H1 (cell line): ENCODE results near the gene LIPT2. TPM values are rescaled to one million over a fixed set of nuclear protein-coding genes. Genes with fewer than 3 reads are reported as not detected.

Experiments
- CTCF ChIA-PET: fragments of 300-600 bp; sonication (Branson Sonifier 250); formaldehyde crosslinking; loops from one replicate; lab custom pipeline; 2021; ENCODE audit not compliant: partially characterized antibody; lab: Charles Lee
- POLR2A ChIA-PET: fragments of 300-600 bp; sonication (Branson Sonifier 250); formaldehyde crosslinking; loops from one replicate; lab custom pipeline; 2021; ENCODE audit warnings: inconsistent platforms; ENCODE audit not compliant: partially characterized antibody; lab: Charles Lee
- DNase-seq, 2 experiments: peaks; one replicate each; pipeline versions ENCODE4 v3.0.0 to v3.0.0-alpha.2; 2010 to 2022; ENCODE audit warnings: low spot score in 2 of 2, low read depth in 1 of 2, mixed read lengths in 1 of 2
- FAIRE-seq: peaks from 2 replicates; lab custom pipeline; 2011; peaks lifted over from hg19 to GRCh38; lab: Jason Lieb, UNC
- H2AFZ ChIP-seq: 2 replicates; pipeline ENCODE4 v1.8.1; 2012; ENCODE audit warnings: low read length, inconsistent platforms
- H2AK5ac ChIP-seq: 2 replicates; pipeline ENCODE4 v1.6.1; 2013; ENCODE audit warnings: low read depth, low read length
- H2BK120ac ChIP-seq: replicated peaks from 2 replicates; pipeline ENCODE3; 2013; ENCODE audit warnings: low read depth, low read length, inconsistent platforms
- H2BK12ac ChIP-seq: 2 replicates; pipeline ENCODE4 v1.6.1; 2013; ENCODE audit warnings: low read depth, low read length
- H2BK15ac ChIP-seq: 2 replicates; pipeline ENCODE4 v1.6.1; 2013; ENCODE audit warnings: low read length
- H2BK20ac ChIP-seq: 2 replicates; pipeline ENCODE4 v1.6.1; 2013; ENCODE audit warnings: low read length
- H2BK5ac ChIP-seq: 2 replicates; pipeline ENCODE4 v1.6.1; 2013; ENCODE audit warnings: low read depth, low read length
- H3K14ac ChIP-seq: 2 replicates; pipeline ENCODE4 v1.6.1; 2013; ENCODE audit warnings: inconsistent platforms; ENCODE audit not compliant: insufficient read length
- H3K18ac ChIP-seq: 2 replicates; pipeline ENCODE4 v1.6.1; 2013; ENCODE audit warnings: low read length; ENCODE audit errors: extremely low read depth
- H3K23ac ChIP-seq: 2 replicates; pipeline ENCODE4 v1.6.1; 2013; ENCODE audit warnings: inconsistent platforms; ENCODE audit not compliant: insufficient read length
- H3K23me2 ChIP-seq: 2 replicates; pipeline ENCODE4 v1.6.1; 2013; ENCODE audit warnings: low read depth, low read length
- H3K27ac ChIP-seq: 2 replicates; pipeline ENCODE4 v1.6.1; 2011; ENCODE audit warnings: low read depth, low read length, inconsistent platforms
- H3K27me3 ChIP-seq, 4 experiments: replicated peaks in 1 of 4; 1 replicate in 1 of 4; 2 replicates in 3 of 4; pipeline versions ENCODE4 v1.6.1 to v1.8.1; 2011 to 2013; ENCODE audit warnings: low read length in 3 of 4, mild to moderate bottlenecking in 3 of 4, inconsistent platforms in 2 of 4, mixed read lengths in 2 of 4, moderate library complexity in 1 of 4; ENCODE audit not compliant: control insufficient read depth in 3 of 4, insufficient read depth in 3 of 4; ENCODE audit errors: extremely low read depth in 1 of 4
- H3K36me3 ChIP-seq, 4 experiments: 2 replicates each; pipeline versions ENCODE4 v1.6.1 to v1.8.1; 2011 to 2013; ENCODE audit warnings: mild to moderate bottlenecking in 4 of 4, low read length in 3 of 4, moderate library complexity in 2 of 4, control low read depth in 1 of 4, inconsistent platforms in 1 of 4; ENCODE audit not compliant: insufficient read depth in 4 of 4, control insufficient read depth in 2 of 4
- H3K4ac ChIP-seq: replicated peaks from 2 replicates; pipeline ENCODE3; 2013; ENCODE audit warnings: low read length, low read depth, mixed read lengths, inconsistent platforms; ENCODE audit not compliant: insufficient read length
- H3K4me1 ChIP-seq, 4 experiments: replicated peaks in 1 of 4; 1 replicate in 1 of 4; 2 replicates in 3 of 4; pipeline versions ENCODE4 v1.6.1 to v1.8.1; 2011 to 2013; ENCODE audit warnings: low read length in 3 of 4, inconsistent platforms in 2 of 4, mixed read lengths in 1 of 4; ENCODE audit not compliant: insufficient read depth in 4 of 4, control insufficient read depth in 3 of 4
- H3K4me2 ChIP-seq, 2 experiments: 2 replicates each; pipeline versions ENCODE4 v1.6.1 to v1.8.1; 2011 to 2013; ENCODE audit warnings: low read depth in 2 of 2, low read length in 2 of 2, control low read depth in 1 of 2, inconsistent platforms in 1 of 2, mild to moderate bottlenecking in 1 of 2; ENCODE audit not compliant: insufficient read depth in 1 of 2
- H3K4me3 ChIP-seq, 4 experiments: fragments of 200-600, 300-600 bp in 1 of 4; sonication (generic), shearing (Covaris generic), sonication (Bioruptor Twin) in 1 of 4; 2 replicates each; pipeline versions ENCODE4 v1.5.1 to v1.8.1; 2011 to 2016; ENCODE audit warnings: low read length in 4 of 4, low read depth in 3 of 4, control low read depth in 2 of 4, inconsistent platforms in 2 of 4, mild to moderate bottlenecking in 2 of 4, mixed read lengths in 1 of 4, moderate library complexity in 1 of 4; ENCODE audit not compliant: insufficient read depth in 2 of 4; ENCODE audit errors: extremely low read depth in 1 of 4
- H3K56ac ChIP-seq: replicated peaks from 2 replicates; pipeline ENCODE3; 2013; ENCODE audit warnings: low read depth, mild to moderate bottlenecking, mixed read lengths, low read length, inconsistent platforms; ENCODE audit not compliant: insufficient read length
- H3K79me1 ChIP-seq: 2 replicates; pipeline ENCODE4 v1.6.1; 2013; ENCODE audit warnings: low read depth, low read length, control low read depth
- H3K79me2 ChIP-seq, 2 experiments: 2 replicates each; pipeline versions ENCODE4 v1.6.1 to v1.8.1; 2012 to 2013; ENCODE audit warnings: low read length in 2 of 2, mild to moderate bottlenecking in 2 of 2, inconsistent platforms in 1 of 2; ENCODE audit not compliant: insufficient read depth in 2 of 2, control insufficient read depth in 1 of 2
- H3K9ac ChIP-seq, 4 experiments: replicated peaks in 1 of 4; 1 replicate in 1 of 4; 2 replicates in 3 of 4; pipeline versions ENCODE4 v1.6.1 to v1.8.1; 2011 to 2013; ENCODE audit warnings: low read depth in 3 of 4, low read length in 3 of 4, control low read depth in 2 of 4, mild to moderate bottlenecking in 2 of 4, moderate library complexity in 2 of 4, inconsistent platforms in 1 of 4; ENCODE audit errors: extremely low read depth in 1 of 4
- H3K9me3 ChIP-seq, 2 experiments: 2 replicates each; pipeline versions ENCODE4 v1.6.1 to v1.8.1; 2012 to 2013; ENCODE audit warnings: mild to moderate bottlenecking in 2 of 2, moderate library complexity in 2 of 2, control low read depth in 1 of 2, inconsistent platforms in 1 of 2, low read depth in 1 of 2, low read length in 1 of 2, mixed read lengths in 1 of 2; ENCODE audit not compliant: insufficient read depth in 2 of 2
- H4K20me1 ChIP-seq, 2 experiments: replicated peaks in 1 of 2; 2 replicates each; pipeline versions ENCODE3 to v1.8.1; 2011 to 2013; ENCODE audit warnings: inconsistent platforms in 2 of 2, low read length in 2 of 2, mild to moderate bottlenecking in 1 of 2; ENCODE audit not compliant: insufficient read depth in 2 of 2, control insufficient read depth in 1 of 2
- H4K5ac ChIP-seq: 2 replicates; pipeline ENCODE4 v1.6.1; 2013; ENCODE audit warnings: low read length, low read depth, mixed read lengths, inconsistent platforms; ENCODE audit not compliant: insufficient read length
- H4K8ac ChIP-seq: 2 replicates; pipeline ENCODE4 v1.8.0; 2013; ENCODE audit warnings: mild to moderate bottlenecking, moderate library complexity, low read length, inconsistent platforms; ENCODE audit not compliant: insufficient read depth; ENCODE audit errors: extremely low read depth
- H4K91ac ChIP-seq: replicated peaks from 2 replicates; pipeline ENCODE3; 2013; ENCODE audit warnings: low read length, mixed read lengths, inconsistent platforms; ENCODE audit not compliant: insufficient read length
- CBX5 ChIP-seq: fragments of 300-800, 300-1000 bp; sonication (generic); IDR thresholded peaks from 2 replicates; pipeline ENCODE4 v1.7.1; 2016; ENCODE audit warnings: antibody characterized with exemption, low read length, low read depth
- CTCF ChIP-seq, 3 experiments: IDR thresholded peaks; 1 replicate in 2 of 3; 2 replicates in 1 of 3; pipeline versions ENCODE4 v1.5.1 to v1.6.1; 2011; ENCODE audit warnings: low read length in 3 of 3, mild to moderate bottlenecking in 3 of 3, inconsistent platforms in 2 of 3, low read depth in 1 of 3, moderate library complexity in 1 of 3; ENCODE audit not compliant: insufficient read depth in 1 of 3; ENCODE audit errors: control extremely low read depth in 1 of 3
- RAD21 ChIP-seq, 2 experiments: IDR thresholded peaks in 1 of 2; conservative IDR thresholded peaks in 1 of 2; 2 replicates each; pipeline ENCODE4 v1.6.1; 2011; ENCODE audit warnings: low read depth in 2 of 2, low read length in 2 of 2, improper control_type of control experiment in 1 of 2, inconsistent platforms in 1 of 2, mild to moderate bottlenecking in 1 of 2, moderate library complexity in 1 of 2
- WGBS, 2 experiments: shearing (Covaris generic) in 1 of 2; methylation state at CpG; one replicate each; pipeline versions ENCODE4 v1.1.6 to v1.1.7; 2013 to 2015; ENCODE audit warnings: low lambda C conversion rate in 2 of 2, mixed read lengths in 2 of 2, inconsistent platforms in 1 of 2, low coverage in 1 of 2, missing lambda C conversion rate in 1 of 2; ENCODE audit not compliant: insufficient replicate concordance in 2 of 2, insufficient coverage in 1 of 2, insufficient read length in 1 of 2; ENCODE audit errors: extremely low coverage in 1 of 2, missing lambda C conversion rate in 1 of 2; 5-methylcytosine and 5-hydroxymethylcytosine counted together
- polyA plus RNA-seq, 7 experiments: library from polyadenylated mRNA; depleted of rRNA in 3 of 7; stranded (reverse) in 5 of 7; unstranded in 2 of 7; fragments of >200 nt in 5 of 7; fragments of 200-250 nt in 2 of 7; gene quantifications; 1 replicate in 5 of 7; 2 replicates in 1 of 7; 4 replicates in 1 of 7; pipeline versions ENCODE4 v1.2.1 to v1.2.3, GENCODE V29; 2011 to 2013; ENCODE audit warnings: missing spikeins in 2 of 7, mixed read lengths in 2 of 7
- total RNA-seq: library from RNA; stranded (reverse); fragmentation: NEBNext Ultra II Directional; extraction: Animal tissue kit (Norgen Biotek cat#: 25700); gene quantifications from 2 replicates; pipeline ENCODE4 v1.2.1, GENCODE V29; 2021

LIPT2 gene
- total and polyA plus RNA-seq, 2 of the 8 experiments (the other 6 are each of a cell fraction or from before 2014, with no cell fraction given), result 6.4 to 16.7 TPM

GRCh38 chr11:74443071-74443864, 50.3 kb downstream of the LIPT2 start:
- no peak overlapping the region for H3K18ac ChIP-seq
- ChIA-PET CTCF (interaction anchor here (0.6 to 4.2 kb wide), 10 partner anchors 10 to 189 kb away, joined by 3 to 19 read pairs (median 8); partner anchors contain the start of gene LIPT2), POLR2A (no interaction called here)
- no peak overlapping the region for H2BK15ac ChIP-seq
- TF ChIP-seq CBX5, result no peak
- peak; percentile 41 to 49 for TF ChIP-seq RAD21 (IDR thresholded peaks at IDR 0.05 in 1 of 2, conservative IDR thresholded peaks at IDR 0.05 in 1 of 2; ENCODE audit: low read depth in 2 of 2, low read length in 2 of 2)
- TF ChIP-seq CTCF (IDR thresholded peaks at IDR 0.05; ENCODE audit: control extremely low read depth in 1 of 3, insufficient read depth in 1 of 3, low read depth in 1 of 3, low read length in 3 of 3), result peak in 1 of 3 experiments; percentile 12; a peak in 1 of 4 replicates
- DNase-seq (no peak), FAIRE-seq (no peak)
- H3K79me2 ChIP-seq, result no peaks in the 10 kb centered on the region
- H4K91ac ChIP-seq, result no peak overlapping the region
- no peak overlapping the region; the same call in 1 of the 2 replicates for H2AFZ ChIP-seq
- H3K23ac ChIP-seq, result no peak overlapping the region
- no peak overlapping the region for H3K4me2 ChIP-seq
- no peak overlapping the region for H3K27ac ChIP-seq
- no peak overlapping the region for H3K9ac ChIP-seq
- H3K36me3 ChIP-seq, result no peaks in the 10 kb centered on the region
- H4K20me1 ChIP-seq, result no peaks in the 10 kb centered on the region
- no peaks in the 10 kb centered on the region for H3K9me3 ChIP-seq
- WGBS, 2 experiments, result 76% methylated on average over 8 of the region's 8 CpGs; no CpG with 5 or more reads in 1 of the 2 experiments
- no peaks in the 10 kb centered on the region for H3K23me2 ChIP-seq
- no peak overlapping the region for H2BK12ac ChIP-seq
- no peak overlapping the region for H2AK5ac ChIP-seq
- no peaks in the 10 kb centered on the region for H3K27me3 ChIP-seq
- no peak overlapping the region for H3K56ac ChIP-seq
- no peak overlapping the region for H3K4me3 ChIP-seq
- no peak overlapping the region for H3K14ac ChIP-seq
- no peak overlapping the region for H3K4ac ChIP-seq
- peaks cover 0 to 7% (median 4%) of the 10 kb centered on the region in 4 experiments; a peak in 4 of 7 replicates for H3K4me1 ChIP-seq
- H2BK5ac ChIP-seq, result no peak overlapping the region
- no peak overlapping the region for H4K8ac ChIP-seq
- no peak overlapping the region for H4K5ac ChIP-seq
- H2BK120ac ChIP-seq, result no peak overlapping the region
- no peaks in the 10 kb centered on the region for H3K79me1 ChIP-seq
- no peak overlapping the region for H2BK20ac ChIP-seq
